Measurements from ENCODE around the gene FGFR4.

Gene FGFR4

GRCh38 chr5:177096162-177097015 is 9.7 kb downstream of the FGFR4 start:
- Histone ChIP-seq H3K4me3 (ENCODE audit: low read length) (no peak overlapping the region), H3K27ac (ENCODE audit: low read depth, low read length) (no peak overlapping the region)

GRCh38 chr5:177097016-177097985 is 10.6 kb downstream of the FGFR4 start:
- Histone ChIP-seq H3K27me3 (ENCODE audit: control insufficient read depth, low read length) (no peaks in the 10 kb centered on the region), H3K4me1 (ENCODE audit: control insufficient read depth, low read length) (peaks cover 16% of the 10 kb centered on the region), H3K36me3 (ENCODE audit: control insufficient read depth, low read length) (no peaks in the 10 kb centered on the region), H3K4me2 (ENCODE audit: low read length) (no peak overlapping the region), H3F3A (ENCODE audit: control insufficient read depth, insufficient read depth) (no peaks in the 10 kb centered on the region), H3K4me3 (ENCODE audit: low read length) (no peak overlapping the region), H4K20me1 (ENCODE audit: control insufficient read depth, insufficient read depth, low read depth, low read length) (no peaks in the 10 kb centered on the region), H3K9me2 (replicated peaks; ENCODE audit: control insufficient read depth, low read length) (no peaks in the 10 kb centered on the region), H3K79me2 (ENCODE audit: control insufficient read depth, low read length) (no peaks in the 10 kb centered on the region), H3K9me3 (ENCODE audit: control insufficient read depth, insufficient read depth, low read length) (no peaks in the 10 kb centered on the region), H3K27ac (ENCODE audit: low read depth, low read length) (no peak overlapping the region)
- TF ChIP-seq EZH2phosphoT487 (IDR thresholded peaks at IDR 0.05; ENCODE audit: borderline replicate concordance, low read length), result no peak

More at GRCh38 chr5:177096162-177097015, 9.7 kb downstream of the FGFR4 start:
- no peaks in the 10 kb centered on the region for H3F3A ChIP-seq (ENCODE audit: control insufficient read depth, insufficient read depth)
- no peaks in the 10 kb centered on the region for H3K79me2 ChIP-seq (ENCODE audit: control insufficient read depth, low read length)
- H4K20me1 ChIP-seq (ENCODE audit: control insufficient read depth, insufficient read depth, low read depth, low read length), result no peaks in the 10 kb centered on the region
- H3K4me2 ChIP-seq (ENCODE audit: low read length), result no peak overlapping the region
- H3K27me3 ChIP-seq (ENCODE audit: control insufficient read depth, low read length), result no peaks in the 10 kb centered on the region
- TF ChIP-seq EZH2phosphoT487 (IDR thresholded peaks at IDR 0.05; ENCODE audit: borderline replicate concordance, low read length) (no peak), CTCF (IDR thresholded peaks at IDR 0.05; ENCODE audit: low read depth, low read length, poor library complexity, severe bottlenecking) (no peak)
- no peaks in the 10 kb centered on the region for H3K9me3 ChIP-seq (ENCODE audit: control insufficient read depth, insufficient read depth, low read length)
- H3K36me3 ChIP-seq (ENCODE audit: control insufficient read depth, low read length), result no peaks in the 10 kb centered on the region
- peaks cover 16% of the 10 kb centered on the region for H3K4me1 ChIP-seq (ENCODE audit: control insufficient read depth, low read length)
- H3K9me2 ChIP-seq (replicated peaks; ENCODE audit: control insufficient read depth, low read length), result no peaks in the 10 kb centered on the region

GRCh38 chr5:177098120-177098469 is 11.4 kb downstream of the FGFR4 start:
- no peaks in the 10 kb centered on the region for H3K36me3 ChIP-seq (ENCODE audit: control insufficient read depth, low read length)
- H3K9me2 ChIP-seq (replicated peaks; ENCODE audit: control insufficient read depth, low read length), result no peaks in the 10 kb centered on the region
- H3K4me1 ChIP-seq (ENCODE audit: control insufficient read depth, low read length), result peaks cover 16% of the 10 kb centered on the region
- no peaks in the 10 kb centered on the region for H3K9me3 ChIP-seq (ENCODE audit: control insufficient read depth, insufficient read depth, low read length)
- no peaks in the 10 kb centered on the region for H3K27me3 ChIP-seq (ENCODE audit: control insufficient read depth, low read length)
- no peak overlapping the region for H3K4me2 ChIP-seq (ENCODE audit: low read length)
- no peaks in the 10 kb centered on the region for H4K20me1 ChIP-seq (ENCODE audit: control insufficient read depth, insufficient read depth, low read depth, low read length)
- TF ChIP-seq EZH2phosphoT487 (IDR thresholded peaks at IDR 0.05; ENCODE audit: borderline replicate concordance, low read length) (no peak), CTCF (IDR thresholded peaks at IDR 0.05; ENCODE audit: low read depth, low read length, poor library complexity, severe bottlenecking) (no peak)
- H3K27ac ChIP-seq (ENCODE audit: low read depth, low read length), result no peak overlapping the region
- no peak overlapping the region for H3K4me3 ChIP-seq (ENCODE audit: low read length)
- no peaks in the 10 kb centered on the region for H3K79me2 ChIP-seq (ENCODE audit: control insufficient read depth, low read length)
- no peaks in the 10 kb centered on the region for H3F3A ChIP-seq (ENCODE audit: control insufficient read depth, insufficient read depth)

All from DOHH2 (cell line).